WTC11 (cell line): ENCODE measurements around the gene STAT3.
A peak's percentile ranks its signal among the peaks of the same experiment; 100 is the strongest.

ENCODE experiments used
- GRHL2 ChIP-seq: fragments of 250-450 bp; sonication (Bioruptor Pico); IDR thresholded peaks from 2 replicates; pipeline ENCODE4 v1.8.0; 2022; ENCODE audit warnings: mild to moderate bottlenecking, moderate library complexity; ENCODE audit not compliant: insufficient replicate concordance, severe bottlenecking
- OVOL2 ChIP-seq: fragments of 250-450 bp; sonication (Bioruptor Pico); IDR thresholded peaks from 2 replicates; pipeline ENCODE4 v1.9.0; 2021; ENCODE audit warnings: mild to moderate bottlenecking, borderline replicate concordance
- TEAD1 ChIP-seq: sonication (generic); formaldehyde crosslinking; IDR thresholded peaks from 2 replicates; pipeline ENCODE4 v1.8.0; 2022; ENCODE audit warnings: mild to moderate bottlenecking, missing genetic modification reagents
- ZNF121 ChIP-seq: sonication (generic); formaldehyde crosslinking; IDR thresholded peaks from 2 replicates; pipeline ENCODE4 v1.8.0; 2023; ENCODE audit warnings: missing genetic modification reagents
- TF ChIP-seq, protein P1 (sequence below): sonication (generic); formaldehyde crosslinking; IDR thresholded peaks from 2 replicates; pipeline ENCODE4 v1.8.1; 2022; ENCODE audit warnings: missing genetic modification reagents, borderline replicate concordance
- TF ChIP-seq, protein P2 (sequence below): fragments of 250-450 bp; sonication (Bioruptor Pico); IDR thresholded peaks from 2 replicates; pipeline ENCODE4 v1.9.0; 2021; ENCODE audit warnings: mild to moderate bottlenecking

DNA sequence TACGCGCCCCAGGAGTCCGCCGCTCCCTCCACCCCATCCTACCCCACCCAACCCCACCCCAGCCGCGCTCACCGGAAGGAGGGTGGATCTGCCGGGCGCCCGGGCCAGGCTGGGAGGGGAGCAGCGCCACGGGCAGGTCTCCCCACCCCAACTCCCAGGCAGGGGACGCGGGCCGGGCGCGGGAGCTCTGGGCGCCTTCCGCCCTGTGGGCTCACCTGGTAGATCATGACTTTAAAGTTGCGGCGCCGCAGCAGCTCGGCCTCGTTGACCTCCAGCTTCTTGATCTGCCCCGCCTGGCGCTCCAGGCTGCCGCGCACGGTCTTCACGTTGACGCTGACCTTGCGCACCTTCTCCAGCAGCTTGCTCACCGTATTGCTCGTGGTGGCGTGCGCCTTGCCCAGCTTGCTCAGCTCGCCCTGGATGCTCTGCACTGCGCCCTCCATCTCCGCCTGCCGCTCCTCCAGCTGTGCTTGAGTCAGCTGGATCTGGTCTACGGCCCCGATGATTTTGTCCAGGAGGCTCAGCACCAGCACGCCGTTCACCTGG lies 34.2 kb upstream of the STAT3 start:
- TF ChIP-seq, protein P1, sequence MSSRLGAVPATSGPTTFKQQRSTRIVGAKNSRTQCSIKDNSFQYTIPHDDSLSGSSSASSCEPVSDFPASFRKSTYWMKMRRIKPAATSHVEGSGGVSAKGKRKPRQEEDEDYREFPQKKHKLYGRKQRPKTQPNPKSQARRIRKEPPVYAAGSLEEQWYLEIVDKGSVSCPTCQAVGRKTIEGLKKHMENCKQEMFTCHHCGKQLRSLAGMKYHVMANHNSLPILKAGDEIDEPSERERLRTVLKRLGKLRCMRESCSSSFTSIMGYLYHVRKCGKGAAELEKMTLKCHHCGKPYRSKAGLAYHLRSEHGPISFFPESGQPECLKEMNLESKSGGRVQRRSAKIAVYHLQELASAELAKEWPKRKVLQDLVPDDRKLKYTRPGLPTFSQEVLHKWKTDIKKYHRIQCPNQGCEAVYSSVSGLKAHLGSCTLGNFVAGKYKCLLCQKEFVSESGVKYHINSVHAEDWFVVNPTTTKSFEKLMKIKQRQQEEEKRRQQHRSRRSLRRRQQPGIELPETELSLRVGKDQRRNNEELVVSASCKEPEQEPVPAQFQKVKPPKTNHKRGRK: no peak
- 0 out of 2 replicates have a peak, but pooled peaks have one; percentile 21 for TF ChIP-seq ZNF121
- TF ChIP-seq, protein P2, sequence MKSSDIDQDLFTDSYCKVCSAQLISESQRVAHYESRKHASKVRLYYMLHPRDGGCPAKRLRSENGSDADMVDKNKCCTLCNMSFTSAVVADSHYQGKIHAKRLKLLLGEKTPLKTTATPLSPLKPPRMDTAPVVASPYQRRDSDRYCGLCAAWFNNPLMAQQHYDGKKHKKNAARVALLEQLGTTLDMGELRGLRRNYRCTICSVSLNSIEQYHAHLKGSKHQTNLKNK (CRISPR knock-in tag): no peak
- TF ChIP-seq TEAD1 (CRISPR knock-in tag): no peak
- TF ChIP-seq GRHL2 (CRISPR knock-in tag): no peak
- no peak for TF ChIP-seq OVOL2 (CRISPR knock-in tag)
